Stimulated activated naive B cell treated with anti-CD40 and anti-IgM and Interleukin-4, amounts not matched to agents 10 μg/mL and 1 μg/mL and 100 μg/mL, for 72 hours (primary cell): Measurements from ENCODE around the gene ZER1.
A peak's percentile ranks its signal among the peaks of the same experiment; 100 is the strongest.

Experiments
- ATAC-seq, 2 donors: fragments of 150-1000 bp; cut with Tn5 transposase; replicated peaks; 2 replicates each; pipeline ENCODE4 v1.10.0; 2021; ENCODE audit warnings: moderate library complexity in 1 of 2
- DNase-seq: peaks from one replicate; pipeline ENCODE4 v3.0.0; 2021
- H3K27ac Mint-ChIP-seq: one replicate; pipeline ENCODE4 v1.8.0; 2022; ENCODE audit warnings: mild to moderate bottlenecking, mixed read lengths
- H3K27me3 Mint-ChIP-seq, 2 donors: one replicate each; pipeline ENCODE4 v1.8.0; 2022; ENCODE audit warnings: mixed read lengths in 2 of 2
- H3K36me3 Mint-ChIP-seq, 2 donors: one replicate each; pipeline ENCODE4 v1.8.0; 2022; ENCODE audit warnings: mixed read lengths in 2 of 2, mild to moderate bottlenecking in 1 of 2
- H3K4me1 Mint-ChIP-seq, 2 donors: one replicate each; pipeline ENCODE4 v1.8.0; 2022; ENCODE audit warnings: mixed read lengths in 2 of 2, mild to moderate bottlenecking in 1 of 2
- H3K4me3 Mint-ChIP-seq, 2 donors: one replicate each; pipeline ENCODE4 v1.8.0; 2022; ENCODE audit warnings: mild to moderate bottlenecking in 2 of 2, mixed read lengths in 2 of 2, moderate library complexity in 1 of 2
- H3K9me3 Mint-ChIP-seq, 2 donors: one replicate each; pipeline ENCODE4 v1.8.0; 2022; ENCODE audit warnings: mixed read lengths in 2 of 2, mild to moderate bottlenecking in 1 of 2

ZER1 gene

DNA sequence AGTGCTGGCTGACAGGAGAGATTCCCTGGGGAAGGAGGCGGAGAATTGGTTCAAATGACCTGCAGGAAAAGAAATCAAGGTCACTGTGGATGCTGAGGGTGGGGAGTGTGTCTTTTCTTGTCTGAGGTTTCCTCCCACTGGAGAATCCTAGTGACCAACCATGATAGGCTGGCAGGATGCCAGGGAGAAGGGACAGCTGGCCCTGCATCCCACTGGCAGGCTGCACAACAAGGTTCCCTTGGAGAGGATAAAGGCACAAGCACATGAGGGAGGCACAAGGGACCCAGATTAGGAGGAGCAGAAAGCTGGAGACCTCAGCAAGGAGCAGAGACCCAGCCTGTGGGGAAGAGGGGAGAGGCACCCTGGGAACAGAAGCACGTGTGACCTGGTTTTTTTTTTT is 36.4 kb downstream of the ZER1 start:
- H3K9me3 Mint-ChIP-seq, result no peaks in the 10 kb centered on the region
- ATAC-seq (no peak), DNase-seq (no peak)
- peak overlapping the region; percentile 40 for H3K27ac Mint-ChIP-seq
- H3K4me1 Mint-ChIP-seq, result peaks cover 8 to 11% of the 10 kb centered on the region in 2 donors
- H3K36me3 Mint-ChIP-seq, result peaks cover 38 to 44% of the 10 kb centered on the region in 2 donors
- H3K4me3 Mint-ChIP-seq, result no peak overlapping the region
- no peaks in the 10 kb centered on the region for H3K27me3 Mint-ChIP-seq

GRCh38 chr9:128733256-128733655 is 38.5 kb downstream of the ZER1 start:
- ATAC-seq (peak; percentile 68 to 71), DNase-seq (peak; percentile 27)
- Mint-ChIP-seq H3K27me3 (no peaks in the 10 kb centered on the region), H3K4me1 (peaks cover 8 to 25% of the 10 kb centered on the region in 2 donors), H3K27ac (peak overlapping the region; percentile 25), H3K4me3 (no peak overlapping the region), H3K9me3 (no peaks in the 10 kb centered on the region), H3K36me3 (peaks cover 40% of the 10 kb centered on the region in 2 donors)

DNA sequence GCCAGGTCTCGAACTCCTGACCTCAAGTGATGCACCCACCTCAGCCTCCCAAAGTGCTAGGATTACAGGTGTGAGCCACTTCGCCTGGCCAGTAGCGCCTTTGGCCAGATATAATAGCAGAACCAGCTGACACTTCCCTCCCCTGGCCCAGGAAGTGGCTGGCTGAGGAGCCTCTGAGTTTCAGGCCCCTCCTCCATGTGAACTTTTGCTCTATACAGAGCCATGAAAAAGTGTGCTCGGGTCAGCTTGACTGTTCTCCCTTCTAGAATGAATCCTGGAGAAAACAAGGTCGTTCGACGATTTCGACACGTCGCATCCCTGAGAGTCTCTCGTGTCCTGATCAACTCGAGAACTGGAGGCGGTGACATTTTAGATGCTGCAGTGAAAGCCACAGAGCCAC is 39.2 kb downstream of the ZER1 start:
- no peak for DNase-seq
- Mint-ChIP-seq H3K27me3 (no peaks in the 10 kb centered on the region), H3K27ac (no peak overlapping the region), H3K4me3 (no peak overlapping the region), H3K36me3 (peaks cover 39 to 42% of the 10 kb centered on the region in 2 donors), H3K4me1 (peaks cover 9 to 30% of the 10 kb centered on the region in 2 donors), H3K9me3 (no peaks in the 10 kb centered on the region)
- peak; percentile 31 to 38 for ATAC-seq

- H3K36me3 Mint-ChIP-seq, result peaks cover 41 to 44% of the 10 kb centered on the region in 2 donors
- peak overlapping the region; percentile 3 for H3K27ac Mint-ChIP-seq
- H3K4me1 Mint-ChIP-seq, result peaks cover 10 to 33% of the 10 kb centered on the region in 2 donors
- H3K9me3 Mint-ChIP-seq, result no peaks in the 10 kb centered on the region
- ATAC-seq (no peak), DNase-seq (no peak)
- no peaks in the 10 kb centered on the region for H3K27me3 Mint-ChIP-seq
- H3K4me3 Mint-ChIP-seq, result no peak overlapping the region
Measured at GRCh38 chr9:128731691-128732090, 40.0 kb downstream of the ZER1 start.

GRCh38 chr9:128731093-128731492 is 40.6 kb downstream of the ZER1 start:
- no peak overlapping the region for H3K27ac Mint-ChIP-seq
- H3K4me3 Mint-ChIP-seq, result no peak overlapping the region
- DNase-seq, result no peak
- ATAC-seq, result no peak
- H3K27me3 Mint-ChIP-seq, result no peaks in the 10 kb centered on the region
- no peaks in the 10 kb centered on the region for H3K9me3 Mint-ChIP-seq
- H3K4me1 Mint-ChIP-seq, result peaks cover 10 to 33% of the 10 kb centered on the region in 2 donors
- H3K36me3 Mint-ChIP-seq, result peaks cover 41 to 44% of the 10 kb centered on the region in 2 donors

- Mint-ChIP-seq H3K27me3 (no peaks in the 10 kb centered on the region), H3K9me3 (no peaks in the 10 kb centered on the region), H3K36me3 (peaks cover 34 to 40% of the 10 kb centered on the region in 2 donors), H3K4me1 (peaks cover 14 to 38% of the 10 kb centered on the region in 2 donors), H3K27ac (peak overlapping the region; percentile 42), H3K4me3 (peak overlapping the region in 1 of 2 donors; percentile 56)
- DNase-seq, result no peak
- ATAC-seq, result no peak
Measured at GRCh38 chr9:128729766-128730517, 41.8 kb downstream of the ZER1 start.

DNA sequence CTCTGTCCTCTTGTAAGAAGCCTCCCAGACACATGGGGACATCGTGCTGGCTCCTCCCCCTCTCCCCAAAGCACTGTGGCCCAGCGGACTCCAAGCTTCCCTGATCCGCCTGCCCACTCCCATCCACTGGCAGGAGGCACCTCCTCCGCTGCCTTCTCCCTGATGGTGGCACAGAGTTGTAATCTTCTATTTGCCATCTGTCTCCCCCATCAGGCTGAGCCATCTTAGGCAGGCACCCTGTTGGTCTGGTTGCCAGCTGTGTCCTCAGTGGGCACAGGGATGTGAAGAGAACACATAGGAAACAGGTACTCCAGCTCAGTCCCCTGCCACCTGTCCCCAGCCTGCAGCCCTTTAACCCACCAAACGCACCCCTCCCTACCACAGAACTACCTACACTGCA is 42.4 kb downstream of the ZER1 start:
- peak overlapping the region; percentile 47 for H3K27ac Mint-ChIP-seq

GRCh38 chr9:128728298-128728697 is 43.4 kb downstream of the ZER1 start:
- Mint-ChIP-seq H3K9me3 (no peaks in the 10 kb centered on the region), H3K27ac (no peak overlapping the region), H3K4me3 (no peak overlapping the region), H3K36me3 (peaks cover 28 to 30% of the 10 kb centered on the region in 2 donors), H3K27me3 (no peaks in the 10 kb centered on the region), H3K4me1 (peaks cover 19 to 44% of the 10 kb centered on the region in 2 donors)
- no peak for DNase-seq
- ATAC-seq, result no peak

More for the DNA sequence above, 42.4 kb downstream of the ZER1 start:
- Mint-ChIP-seq H3K4me1 (peaks cover 20 to 44% of the 10 kb centered on the region in 2 donors), H3K36me3 (peaks cover 30 to 35% of the 10 kb centered on the region in 2 donors), H3K9me3 (no peaks in the 10 kb centered on the region), H3K27me3 (no peaks in the 10 kb centered on the region), H3K4me3 (peak overlapping the region in 1 of 2 donors; percentile 56)
- no peak for ATAC-seq
- no peak for DNase-seq

- Mint-ChIP-seq H3K27me3 (no peaks in the 10 kb centered on the region), H3K27ac (no peak overlapping the region), H3K4me1 (peaks cover 20 to 44% of the 10 kb centered on the region in 2 donors), H3K36me3 (peaks cover 24 to 29% of the 10 kb centered on the region in 2 donors), H3K4me3 (no peak overlapping the region), H3K9me3 (no peaks in the 10 kb centered on the region)
- ATAC-seq (no peak), DNase-seq (no peak)
Measured at GRCh38 chr9:128727640-128728248, 44.0 kb downstream of the ZER1 start.

DNA sequence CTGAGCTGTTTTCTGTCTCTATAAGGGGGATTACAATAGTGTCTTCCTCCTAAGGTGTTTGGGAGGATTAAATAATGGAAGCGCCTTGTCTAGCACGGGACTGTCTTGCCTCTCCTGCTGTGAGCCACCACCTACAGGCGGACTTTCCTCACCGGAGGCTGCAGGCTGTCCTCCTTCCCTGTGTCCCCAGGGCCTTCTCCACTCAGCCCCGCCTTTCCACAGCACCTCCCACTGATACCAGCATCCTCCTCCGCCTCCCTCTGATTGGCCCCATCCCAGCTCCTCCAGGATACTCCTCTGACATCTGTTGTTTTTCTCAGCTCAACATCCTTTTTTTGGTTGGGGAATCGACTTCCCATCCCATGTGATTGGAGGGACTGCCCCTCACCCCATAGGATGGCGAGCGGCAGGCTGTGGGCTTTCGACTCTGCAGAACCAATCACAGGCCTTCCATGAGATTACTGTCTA is 46.9 kb downstream of the ZER1 start:
- H3K4me3 Mint-ChIP-seq, result peak overlapping the region; percentile 92 to 94
- peaks cover 38 to 43% of the 10 kb centered on the region in 2 donors for H3K36me3 Mint-ChIP-seq
- ATAC-seq (peak; percentile 11 to 29), DNase-seq (peak; percentile 33)
- H3K27ac Mint-ChIP-seq, result peak overlapping the region; percentile 94
- H3K4me1 Mint-ChIP-seq, result peaks cover 29 to 60% of the 10 kb centered on the region in 2 donors
- H3K27me3 Mint-ChIP-seq, result no peaks in the 10 kb centered on the region
- H3K9me3 Mint-ChIP-seq, result no peaks in the 10 kb centered on the region

- ATAC-seq (peak; percentile 97), DNase-seq (peak; percentile 98)
- peaks cover 29 to 53% of the 10 kb centered on the region in 2 donors for H3K4me1 Mint-ChIP-seq
- H3K36me3 Mint-ChIP-seq, result peaks cover 36 to 41% of the 10 kb centered on the region in 2 donors
- H3K9me3 Mint-ChIP-seq, result no peaks in the 10 kb centered on the region
- H3K27ac Mint-ChIP-seq, result peak within 1 kb of the TSS; percentile 95
- H3K27me3 Mint-ChIP-seq, result no peaks in the 10 kb centered on the region
- peak within 1 kb of the TSS; percentile 92 to 94 for H3K4me3 Mint-ChIP-seq
Measured at GRCh38 chr9:128723866-128724743, 47.6 kb downstream of the ZER1 start, which contains the start of gene ZDHHC12. Gene ZDHHC12 (minus strand): TSS chr9:128724127. CDS start chr9:128724093, 34 bp downstream.

GRCh38 chr9:128723352-128723865 is 48.3 kb downstream of the ZER1 start:
- DNase-seq (no peak), ATAC-seq (no peak)
- peak overlapping the region; percentile 92 to 94 for H3K4me3 Mint-ChIP-seq
- H3K4me1 Mint-ChIP-seq, result peaks cover 29 to 49% of the 10 kb centered on the region in 2 donors
- H3K27ac Mint-ChIP-seq, result peak overlapping the region; percentile 95
- H3K27me3 Mint-ChIP-seq, result no peaks in the 10 kb centered on the region
- no peaks in the 10 kb centered on the region for H3K9me3 Mint-ChIP-seq
- H3K36me3 Mint-ChIP-seq, result peaks cover 35 to 39% of the 10 kb centered on the region in 2 donors

DNA sequence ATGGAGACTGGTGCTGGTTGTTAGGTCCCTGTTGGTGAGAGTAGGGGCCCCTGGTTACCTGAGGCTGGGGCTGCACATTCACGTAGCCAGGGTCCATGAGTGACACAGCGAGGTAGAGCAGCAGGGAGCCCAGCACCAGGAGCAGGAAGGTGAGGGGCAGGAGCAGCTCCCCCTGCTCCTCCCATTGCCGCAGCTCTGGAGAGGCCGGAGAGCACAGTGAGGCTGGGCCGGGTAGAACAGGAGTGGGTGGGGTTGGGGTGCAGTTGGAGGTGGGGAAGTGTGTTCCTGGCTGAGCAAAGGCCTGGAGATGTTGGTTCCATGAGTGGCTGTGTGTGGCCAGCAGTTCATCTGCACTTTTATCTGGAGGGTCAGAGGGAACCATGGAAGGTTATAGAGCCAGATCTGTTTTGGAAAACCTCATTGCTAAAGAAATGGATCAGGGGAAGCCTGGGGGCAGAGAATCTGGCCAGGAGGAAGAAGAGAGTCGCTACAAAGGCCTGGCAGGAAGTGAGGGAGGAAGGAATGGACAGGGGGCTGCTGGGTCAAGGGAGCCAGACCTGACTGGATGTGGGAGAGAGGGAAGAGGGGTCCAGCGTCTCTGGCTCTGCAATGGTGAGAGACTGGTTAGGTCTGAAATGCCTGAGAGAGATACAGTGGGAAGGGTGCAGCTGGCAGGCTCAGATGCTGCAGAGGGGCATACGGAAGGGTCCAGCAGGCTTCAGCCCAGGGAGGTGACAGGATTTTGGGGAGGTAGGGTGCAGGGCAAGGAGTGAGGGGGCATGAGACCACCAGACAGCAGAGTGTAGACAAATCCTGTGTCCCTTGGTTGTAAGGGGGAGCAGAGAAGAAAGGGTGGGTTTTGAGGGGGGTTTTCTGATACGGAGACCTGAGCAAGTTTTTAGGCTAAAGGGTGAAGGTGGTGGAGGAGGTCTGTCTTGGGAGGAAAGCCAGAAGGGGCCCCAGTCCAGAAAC is 49.1 kb downstream of the ZER1 start:
- Mint-ChIP-seq H3K36me3 (peaks cover 33 to 43% of the 10 kb centered on the region in 2 donors), H3K27ac (peak overlapping the region; percentile 95), H3K27me3 (no peaks in the 10 kb centered on the region), H3K4me1 (peaks cover 29 to 43% of the 10 kb centered on the region in 2 donors), H3K9me3 (no peaks in the 10 kb centered on the region), H3K4me3 (peak overlapping the region; percentile 92 to 94)
- no peak for DNase-seq
- no peak for ATAC-seq
